Mononuclear cell (primary cell): ENCODE results near the gene UBAP2. TPM values are rescaled to one million over a fixed set of nuclear protein-coding genes. Genes with fewer than 3 reads are reported as not detected.
"Not testable (repeated sequence)": the region's sequence is repeated elsewhere in the genome, so short reads cannot be mapped to it uniquely, and the experiment has no call there.

Source experiments
- H3K27me3 ChIP-seq: 2 replicates; pipeline ENCODE4 v1.6.0; 2011; ENCODE audit warnings: low read length, control low read depth; ENCODE audit not compliant: insufficient read depth
- H3K4me1 ChIP-seq: 2 replicates; pipeline ENCODE4 v1.5.1; 2011; ENCODE audit warnings: mild to moderate bottlenecking, low read length, control low read depth; ENCODE audit not compliant: insufficient read depth
- H3K4me3 ChIP-seq: 2 replicates; pipeline ENCODE4 v1.5.1; 2011; ENCODE audit warnings: mild to moderate bottlenecking, low read length, moderate library complexity
- H3K9me3 ChIP-seq: 2 replicates; pipeline ENCODE4 v1.5.1; 2011; ENCODE audit warnings: low read depth, mild to moderate bottlenecking, control low read depth, low read length
- total RNA-seq: library from RNA; depleted of rRNA; stranded (reverse); fragments of >200 nt; gene quantifications from one replicate; pipeline ENCODE4 v1.2.3, GENCODE V29; 2012

UBAP2 gene
- total RNA-seq, 1 donor = 27.7 TPM

- not testable (repeated sequence) for H3K9me3 ChIP-seq, H3K4me1 ChIP-seq, H3K27me3 ChIP-seq, H3K4me3 ChIP-seq
Measured at GRCh38 chr9:33962468-33962867, 86.2 kb downstream of the UBAP2 start.

- Histone ChIP-seq H3K27me3 (no peaks in the 10 kb centered on the region), H3K9me3 (no peaks in the 10 kb centered on the region), H3K4me3 (no peak overlapping the region)
Measured at GRCh38 chr9:33959725-33960124, 89.0 kb downstream of the UBAP2 start.

GRCh38 chr9:33956544-33956943, 92.1 kb downstream of the UBAP2 start:
- Histone ChIP-seq H3K9me3 (no peaks in the 10 kb centered on the region), H3K27me3 (no peaks in the 10 kb centered on the region), H3K4me3 (no peak overlapping the region), H3K4me1 (no peaks in the 10 kb centered on the region)

More at GRCh38 chr9:33959725-33960124, 89.0 kb downstream of the UBAP2 start:
- H3K4me1 ChIP-seq = no peaks in the 10 kb centered on the region

- Histone ChIP-seq H3K4me3 (no peak overlapping the region), H3K4me1 (no peaks in the 10 kb centered on the region), H3K27me3 (no peaks in the 10 kb centered on the region), H3K9me3 (no peaks in the 10 kb centered on the region)
Measured at GRCh38 chr9:33952066-33952465, 96.6 kb downstream of the UBAP2 start.

- Histone ChIP-seq H3K4me3 (no peak overlapping the region), H3K27me3 (no peaks in the 10 kb centered on the region), H3K4me1 (no peaks in the 10 kb centered on the region), H3K9me3 (no peaks in the 10 kb centered on the region)
Measured at GRCh38 chr9:33950371-33950770, 98.3 kb downstream of the UBAP2 start.

- Histone ChIP-seq H3K4me3 (no peak overlapping the region), H3K27me3 (no peaks in the 10 kb centered on the region), H3K9me3 (no peaks in the 10 kb centered on the region), H3K4me1 (no peaks in the 10 kb centered on the region)
Measured at GRCh38 chr9:33946779-33947535, 101.7 kb downstream of the UBAP2 start.

GRCh38 chr9:33943389-33943788, 105.3 kb downstream of the UBAP2 start:
- no peaks in the 10 kb centered on the region for H3K9me3 ChIP-seq
- no peaks in the 10 kb centered on the region for H3K27me3 ChIP-seq
- H3K4me1 ChIP-seq = no peaks in the 10 kb centered on the region
- no peak overlapping the region for H3K4me3 ChIP-seq

GRCh38 chr9:33942471-33943083, 106.1 kb downstream of the UBAP2 start:
- H3K9me3 ChIP-seq = no peaks in the 10 kb centered on the region
- no peaks in the 10 kb centered on the region for H3K4me1 ChIP-seq
- no peaks in the 10 kb centered on the region for H3K27me3 ChIP-seq
- H3K4me3 ChIP-seq = no peak overlapping the region

GRCh38 chr9:33939924-33940874, 108.5 kb downstream of the UBAP2 start:
- H3K27me3 ChIP-seq = no peaks in the 10 kb centered on the region
- no peak overlapping the region for H3K4me3 ChIP-seq
- no peaks in the 10 kb centered on the region for H3K4me1 ChIP-seq
- H3K9me3 ChIP-seq = no peaks in the 10 kb centered on the region

GRCh38 chr9:33934188-33934878, 114.4 kb downstream of the UBAP2 start:
- no peaks in the 10 kb centered on the region for H3K4me1 ChIP-seq

GRCh38 chr9:33932078-33932807, 116.4 kb downstream of the UBAP2 start:
- H3K27me3 ChIP-seq = no peaks in the 10 kb centered on the region

More at GRCh38 chr9:33934188-33934878, 114.4 kb downstream of the UBAP2 start:
- Histone ChIP-seq H3K27me3 (no peaks in the 10 kb centered on the region), H3K4me3 (no peak overlapping the region), H3K9me3 (no peaks in the 10 kb centered on the region)

GRCh38 chr9:33931326-33931725, 117.4 kb downstream of the UBAP2 start:
- Histone ChIP-seq H3K4me3 (no peak overlapping the region), H3K9me3 (no peaks in the 10 kb centered on the region), H3K27me3 (no peaks in the 10 kb centered on the region), H3K4me1 (no peaks in the 10 kb centered on the region)

More at GRCh38 chr9:33932078-33932807, 116.4 kb downstream of the UBAP2 start:
- no peaks in the 10 kb centered on the region for H3K9me3 ChIP-seq
- no peak overlapping the region for H3K4me3 ChIP-seq
- no peaks in the 10 kb centered on the region for H3K4me1 ChIP-seq

- Histone ChIP-seq H3K4me1 (no peaks in the 10 kb centered on the region), H3K9me3 (no peaks in the 10 kb centered on the region), H3K27me3 (no peaks in the 10 kb centered on the region), H3K4me3 (no peak overlapping the region)
Measured at GRCh38 chr9:33927694-33928093, 121.0 kb downstream of the UBAP2 start.
